Upper lobe of right lung (tissue), 1 donor: Measurements from ENCODE around the gene PIK3CD. TPM values are rescaled to one million over a fixed set of nuclear protein-coding genes. Genes with fewer than 3 reads are reported as not detected.
A peak's percentile ranks its signal among the peaks of the same experiment; 100 is the strongest.

Experiments used
- ATAC-seq: fragments of 200-7000 bp; cut with Tn5 transposase; one replicate; pipeline ENCODE4 v1.9.1; 2020; ENCODE audit warnings: mild to moderate bottlenecking, moderate library complexity
- DNase-seq: peaks from one replicate; pipeline ENCODE4 v3.0.0-alpha.2; 2020
- H3K27ac ChIP-seq: fragments of 200-600 bp; one replicate; pipeline ENCODE4 v1.8.0; 2022
- H3K27me3 ChIP-seq: fragments of 200-600 bp; one replicate; pipeline ENCODE4 v1.8.0; 2022; ENCODE audit warnings: mild to moderate bottlenecking
- H3K36me3 ChIP-seq: fragments of 200-600 bp; one replicate; pipeline ENCODE4 v1.8.0; 2022
- H3K4me1 ChIP-seq: fragments of 200-600 bp; one replicate; pipeline ENCODE4 v1.8.0; 2022
- H3K4me3 ChIP-seq: fragments of 200-600 bp; one replicate; pipeline ENCODE4 v1.8.0; 2022; ENCODE audit warnings: mild to moderate bottlenecking
- H3K9me3 ChIP-seq: fragments of 200-600 bp; one replicate; pipeline ENCODE4 v1.8.0; 2022
- intact Hi-C: fragments of 100-400 bp; cut with DNase I; formaldehyde crosslinking; loops from one replicate; pipeline ENCODE4 v1.11.0; 2022
- total RNA-seq: library from RNA; stranded (reverse); fragmentation: NEBNext Ultra II Directional; extraction: Animal tissue kit (Norgen Biotek cat#: 25700); gene quantifications from one replicate; pipeline ENCODE4 v1.2.1, GENCODE V29; 2021
- TF ChIP-seq, protein P1 (sequence below): fragments of 200-600 bp; IDR thresholded peaks from one replicate; pipeline ENCODE4 v1.8.0; 2022; ENCODE audit warnings: antibody characterized with exemption
- donor health status: DM: no; HTN: yes; CAD: no; lungs with severe emphysema.

Gene PIK3CD
- total RNA-seq, 1 donor from 2014 or later: 18.2 TPM

DNA sequence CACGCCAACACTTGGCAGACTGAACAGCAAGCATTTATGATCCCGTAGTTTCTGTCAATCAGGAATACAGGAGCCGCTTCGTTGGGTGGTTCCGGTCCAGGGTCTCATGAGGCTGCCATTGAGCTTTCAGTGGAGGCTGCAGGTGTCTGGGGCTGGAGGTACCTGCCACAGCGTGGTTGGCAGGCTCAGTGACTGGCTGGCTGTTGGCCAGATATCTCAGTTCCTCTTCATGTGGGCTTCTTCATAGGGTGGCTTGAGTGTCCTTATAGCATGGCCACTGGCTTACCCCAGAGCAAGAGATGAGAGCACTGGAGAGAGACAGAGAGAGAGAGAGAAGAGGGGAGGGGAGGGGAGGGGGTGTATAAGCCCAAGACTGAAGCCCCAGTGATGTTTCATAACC lies 29.3 kb downstream of the PIK3CD start:
- TF ChIP-seq, protein P1, sequence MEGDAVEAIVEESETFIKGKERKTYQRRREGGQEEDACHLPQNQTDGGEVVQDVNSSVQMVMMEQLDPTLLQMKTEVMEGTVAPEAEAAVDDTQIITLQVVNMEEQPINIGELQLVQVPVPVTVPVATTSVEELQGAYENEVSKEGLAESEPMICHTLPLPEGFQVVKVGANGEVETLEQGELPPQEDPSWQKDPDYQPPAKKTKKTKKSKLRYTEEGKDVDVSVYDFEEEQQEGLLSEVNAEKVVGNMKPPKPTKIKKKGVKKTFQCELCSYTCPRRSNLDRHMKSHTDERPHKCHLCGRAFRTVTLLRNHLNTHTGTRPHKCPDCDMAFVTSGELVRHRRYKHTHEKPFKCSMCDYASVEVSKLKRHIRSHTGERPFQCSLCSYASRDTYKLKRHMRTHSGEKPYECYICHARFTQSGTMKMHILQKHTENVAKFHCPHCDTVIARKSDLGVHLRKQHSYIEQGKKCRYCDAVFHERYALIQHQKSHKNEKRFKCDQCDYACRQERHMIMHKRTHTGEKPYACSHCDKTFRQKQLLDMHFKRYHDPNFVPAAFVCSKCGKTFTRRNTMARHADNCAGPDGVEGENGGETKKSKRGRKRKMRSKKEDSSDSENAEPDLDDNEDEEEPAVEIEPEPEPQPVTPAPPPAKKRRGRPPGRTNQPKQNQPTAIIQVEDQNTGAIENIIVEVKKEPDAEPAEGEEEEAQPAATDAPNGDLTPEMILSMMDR: no peak
- intact Hi-C loops: no loop called here
- H3K4me1 ChIP-seq: no peaks in the 10 kb centered on the region

DNA sequence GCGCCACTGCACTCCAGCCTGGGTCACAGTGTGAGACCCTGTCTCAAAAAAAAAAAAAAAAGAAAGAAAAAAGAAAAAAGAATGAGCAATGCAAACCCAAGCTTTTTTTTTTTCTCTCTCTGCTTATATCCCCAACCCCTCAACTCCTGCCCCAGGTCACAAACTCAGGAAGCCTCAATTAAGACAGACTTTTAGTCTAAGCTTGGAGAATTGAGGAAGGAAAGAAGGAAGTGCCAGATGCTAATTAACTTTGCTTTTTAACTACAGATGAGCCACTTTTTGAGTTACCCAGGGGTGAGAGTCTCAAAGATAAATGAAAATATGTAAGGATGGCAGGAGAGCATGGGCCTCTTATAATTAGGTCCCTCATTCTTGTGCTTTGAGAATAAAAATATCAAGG lies 33.3 kb downstream of the PIK3CD start:
- no peak overlapping the region for H3K4me3 ChIP-seq
- no peaks in the 10 kb centered on the region for H3K9me3 ChIP-seq
- H3K27me3 ChIP-seq: no peaks in the 10 kb centered on the region
- no peak overlapping the region for H3K27ac ChIP-seq
- no peaks in the 10 kb centered on the region for H3K36me3 ChIP-seq
- no peak for DNase-seq
- peaks cover 20% of the 10 kb centered on the region for H3K4me1 ChIP-seq
- intact Hi-C loops: no loop called here
- TF ChIP-seq, protein P1: no peak
- no peak for ATAC-seq

More for the DNA sequence above, 29.3 kb downstream of the PIK3CD start:
- Histone ChIP-seq H3K9me3 (no peaks in the 10 kb centered on the region), H3K4me3 (no peak overlapping the region), H3K36me3 (no peaks in the 10 kb centered on the region), H3K27ac (no peak overlapping the region), H3K27me3 (no peaks in the 10 kb centered on the region)
- ATAC-seq: no peak
- DNase-seq: no peak

DNA sequence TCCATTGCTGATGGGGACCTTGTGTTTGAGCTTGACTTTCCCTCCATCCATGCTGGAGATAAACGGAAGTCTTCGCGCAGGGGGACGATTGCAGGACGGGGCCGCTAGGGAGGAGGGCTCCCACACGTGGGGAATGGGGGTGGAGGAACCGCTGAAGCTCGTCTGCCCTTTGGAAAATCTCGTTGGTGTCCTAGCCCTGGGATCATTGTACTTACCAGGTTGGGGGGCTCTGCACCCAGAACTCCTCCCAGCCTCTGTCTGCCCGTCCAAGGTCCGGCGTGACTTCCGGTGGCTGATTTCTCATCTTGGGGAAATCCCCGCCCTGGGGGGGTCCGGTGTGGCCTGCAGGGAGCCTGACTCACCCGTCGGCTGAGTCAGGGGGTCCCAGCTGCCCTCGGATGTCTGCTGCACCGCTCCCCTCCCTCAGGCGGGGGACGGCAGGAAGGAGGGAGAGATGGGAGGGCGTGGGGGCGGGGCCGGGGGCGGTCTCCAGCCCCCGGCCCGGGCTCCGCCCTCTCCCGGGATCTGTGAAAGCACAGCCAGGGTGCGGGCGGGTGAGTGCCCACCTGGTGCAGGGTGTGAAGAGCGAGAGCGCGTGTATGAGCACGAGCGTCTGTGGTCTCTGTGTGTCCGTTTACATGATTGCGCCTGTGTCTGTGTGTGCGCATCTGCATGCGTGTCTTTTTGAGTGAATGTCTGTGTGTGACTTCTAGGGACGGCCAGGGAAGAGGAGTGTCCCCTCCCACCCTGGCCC lies 35.8 kb downstream of the PIK3CD start:
- H3K27ac ChIP-seq: no peak overlapping the region
- DNase-seq (peak; percentile 73), ATAC-seq (peak; percentile 30)
- peaks cover 28% of the 10 kb centered on the region for H3K4me1 ChIP-seq
- TF ChIP-seq, protein P1: no peak
- no peaks in the 10 kb centered on the region for H3K27me3 ChIP-seq
- H3K4me3 ChIP-seq: peak overlapping the region; percentile 69
- no peaks in the 10 kb centered on the region for H3K9me3 ChIP-seq
- no peaks in the 10 kb centered on the region for H3K36me3 ChIP-seq
- intact Hi-C loops: no loop called here

DNA sequence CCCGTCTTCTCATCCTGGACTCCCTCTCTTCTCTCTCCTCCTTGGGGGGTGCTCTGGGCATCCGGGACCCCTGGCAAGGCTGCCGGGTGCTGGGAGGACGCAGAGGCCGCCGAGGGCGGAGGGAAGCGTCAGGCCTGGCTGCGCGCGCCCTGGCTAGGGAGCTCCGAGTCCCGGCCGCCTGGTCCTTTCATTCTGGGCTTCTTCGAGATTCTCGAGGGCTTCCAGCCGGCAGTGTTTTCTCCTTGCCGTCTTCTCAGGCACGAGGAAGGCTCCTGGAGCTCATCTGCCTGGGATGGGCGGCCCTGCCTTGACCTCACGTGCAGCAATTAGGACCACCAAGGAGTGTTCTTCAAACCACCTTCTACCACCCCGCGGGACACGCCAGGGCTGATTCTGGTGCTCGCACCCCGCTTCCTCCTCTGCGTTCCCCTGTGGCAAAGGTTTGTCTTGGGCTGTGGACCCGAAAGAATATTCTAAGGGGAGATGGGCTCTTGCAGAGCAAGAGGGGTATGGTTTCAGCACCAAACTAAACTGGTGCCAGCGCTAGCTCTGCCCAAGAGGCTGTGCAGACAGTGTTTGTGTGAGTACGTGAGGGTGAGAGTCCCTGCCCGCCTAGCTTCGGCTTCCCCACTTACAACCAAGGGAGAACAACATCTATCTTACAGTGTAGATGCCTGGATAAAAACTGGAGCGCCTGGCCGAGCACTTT lies 36.5 kb downstream of the PIK3CD start:
- no peaks in the 10 kb centered on the region for H3K9me3 ChIP-seq
- H3K36me3 ChIP-seq: no peaks in the 10 kb centered on the region
- peaks cover 28% of the 10 kb centered on the region for H3K4me1 ChIP-seq
- TF ChIP-seq, protein P1: no peak
- ATAC-seq (peak; percentile 6), DNase-seq (peak; percentile 70)
- peak overlapping the region; percentile 69 for H3K4me3 ChIP-seq
- H3K27me3 ChIP-seq: no peaks in the 10 kb centered on the region
- H3K27ac ChIP-seq: no peak overlapping the region
- intact Hi-C loops: no loop called here

DNA sequence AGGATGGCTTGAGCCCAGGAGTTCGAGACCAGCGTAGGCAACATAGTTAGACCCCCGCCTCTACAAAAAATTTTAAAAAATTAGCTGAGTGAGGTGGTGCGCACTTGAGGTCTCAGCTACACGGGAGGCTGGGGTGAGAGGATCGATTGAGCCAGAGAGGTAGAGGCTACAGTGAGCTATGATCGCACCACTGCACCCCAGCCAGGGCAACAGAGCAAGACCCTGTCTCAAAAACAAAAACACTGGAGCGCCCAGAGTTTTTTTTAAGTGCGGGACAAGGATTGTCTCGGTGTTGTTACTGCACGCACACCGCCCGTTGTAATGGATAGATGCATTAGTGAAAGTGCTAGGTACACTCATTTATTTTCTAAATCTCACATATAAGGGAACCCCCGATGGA lies 37.1 kb downstream of the PIK3CD start:
- intact Hi-C loops: no loop called here
- Histone ChIP-seq H3K4me3 (peak overlapping the region; percentile 69), H3K9me3 (no peaks in the 10 kb centered on the region), H3K4me1 (peaks cover 28% of the 10 kb centered on the region), H3K27ac (no peak overlapping the region), H3K36me3 (no peaks in the 10 kb centered on the region), H3K27me3 (no peaks in the 10 kb centered on the region)
- TF ChIP-seq, protein P1: no peak
- ATAC-seq (no peak), DNase-seq (no peak)
